HG02571 (cell line): ENCODE measurements around the gene CTPS2.
A peak's percentile ranks its signal among the peaks of the same experiment; 100 is the strongest.
"Not testable (repeated sequence)": the region's sequence is repeated elsewhere in the genome, so short reads cannot be mapped to it uniquely, and the experiment has no call there.

Experiments
- ATAC-seq: cut with Tn5 transposase; IDR thresholded peaks from one replicate; pipeline ENCODE4 v1.9.1; 2021; ENCODE audit warnings: mild to moderate bottlenecking, moderate library complexity; ENCODE audit not compliant: unreplicated experiment

The CTPS2 gene

GRCh38 chrX:16715638-16716037, 3.2 kb upstream of the CTPS2 start:
- ATAC-seq: not testable (repeated sequence)

- no peak for ATAC-seq
Observed at GRCh38 chrX:16714504-16714903, 2.0 kb upstream of the CTPS2 start.

GRCh38 chrX:16711893-16712547, 449 bp downstream of the CTPS2 start:
- ATAC-seq: peak; percentile 33

GRCh38 chrX:16711219-16711811, 1.2 kb downstream of the CTPS2 start:
- no peak for ATAC-seq

GRCh38 chrX:16708016-16708415, 4.5 kb downstream of the CTPS2 start:
- no peak for ATAC-seq

GRCh38 chrX:16705370-16705769, 7.1 kb downstream of the CTPS2 start:
- no peak for ATAC-seq

GRCh38 chrX:16702700-16703599, 9.5 kb downstream of the CTPS2 start:
- no peak for ATAC-seq

GRCh38 chrX:16700734-16701133, 11.7 kb downstream of the CTPS2 start:
- ATAC-seq: no peak

- ATAC-seq: no peak
Observed at GRCh38 chrX:16699389-16699788, 13.1 kb downstream of the CTPS2 start.

- ATAC-seq: no peak
Observed at GRCh38 chrX:16696956-16697355, 15.5 kb downstream of the CTPS2 start.

- peak; percentile 50 for ATAC-seq
Observed at GRCh38 chrX:16695079-16695676, 17.3 kb downstream of the CTPS2 start.

- ATAC-seq: no peak
Observed at GRCh38 chrX:16687514-16687913, 25.0 kb downstream of the CTPS2 start.

- no peak for ATAC-seq
Observed at GRCh38 chrX:16683007-16683664, 29.3 kb downstream of the CTPS2 start.

- no peak for ATAC-seq
Observed at GRCh38 chrX:16678689-16679088, 33.8 kb downstream of the CTPS2 start.

GRCh38 chrX:16671005-16671404, 41.5 kb downstream of the CTPS2 start:
- ATAC-seq: no peak

- ATAC-seq: no peak
Observed at GRCh38 chrX:16666541-16666940, 45.9 kb downstream of the CTPS2 start.

- ATAC-seq: no peak
Observed at GRCh38 chrX:16665089-16665488, 47.4 kb downstream of the CTPS2 start.

GRCh38 chrX:16664626-16665025, 47.8 kb downstream of the CTPS2 start:
- no peak for ATAC-seq

GRCh38 chrX:16664074-16664473, 48.4 kb downstream of the CTPS2 start:
- no peak for ATAC-seq

- ATAC-seq: no peak
Observed at GRCh38 chrX:16662402-16662801, 50.1 kb downstream of the CTPS2 start.

- no peak for ATAC-seq
Observed at GRCh38 chrX:16661495-16661894, 51.0 kb downstream of the CTPS2 start.
